HG02981 (cell line): Measurements from ENCODE around the gene AGPAT4.
A peak's percentile ranks its signal among the peaks of the same experiment; 100 is the strongest.
"Not testable (repeated sequence)": the region's sequence is repeated elsewhere in the genome, so short reads cannot be mapped to it uniquely, and the experiment has no call there.

Experiments
- ATAC-seq: cut with Tn5 transposase; IDR thresholded peaks from one replicate; pipeline ENCODE4 v1.9.1; 2021; ENCODE audit warnings: mild to moderate bottlenecking, moderate library complexity; ENCODE audit not compliant: unreplicated experiment

AGPAT4 gene

GRCh38 chr6:161273752-161274487 lies at the start of gene AGPAT4:
AGPAT4 (minus strand) TSS chr6:161274061; CDS start chr6:161232213, 41,848 bp downstream.
- peak; percentile 96 for ATAC-seq

- no peak for ATAC-seq
Measured at GRCh38 chr6:161319231-161319630, 45.4 kb upstream of the AGPAT4 start.

GRCh38 chr6:161318456-161318855 lies 44.6 kb upstream of the AGPAT4 start:
- no peak for ATAC-seq

GRCh38 chr6:161316531-161316930 lies 42.7 kb upstream of the AGPAT4 start:
- ATAC-seq: no peak

GRCh38 chr6:161315246-161315917 lies 41.5 kb upstream of the AGPAT4 start:
- not testable (repeated sequence) for ATAC-seq

- ATAC-seq: not testable (repeated sequence)
Measured at GRCh38 chr6:161314541-161315245, 40.8 kb upstream of the AGPAT4 start.

GRCh38 chr6:161313940-161314509 lies 40.2 kb upstream of the AGPAT4 start:
- ATAC-seq: no peak

GRCh38 chr6:161313475-161313874 lies 39.6 kb upstream of the AGPAT4 start:
- not testable (repeated sequence) for ATAC-seq

- not testable (repeated sequence) for ATAC-seq
Measured at GRCh38 chr6:161309774-161310173, 35.9 kb upstream of the AGPAT4 start.

GRCh38 chr6:161308075-161308655 lies 34.3 kb upstream of the AGPAT4 start:
- no peak for ATAC-seq

GRCh38 chr6:161305860-161306259 lies 32.0 kb upstream of the AGPAT4 start:
- no peak for ATAC-seq

GRCh38 chr6:161303628-161304340 lies 29.9 kb upstream of the AGPAT4 start:
- no peak for ATAC-seq

- ATAC-seq: no peak
Measured at GRCh38 chr6:161302949-161303348, 29.1 kb upstream of the AGPAT4 start.

- no peak for ATAC-seq
Measured at GRCh38 chr6:161301338-161301737, 27.5 kb upstream of the AGPAT4 start.

- ATAC-seq: no peak
Measured at GRCh38 chr6:161300823-161301222, 27.0 kb upstream of the AGPAT4 start.

- ATAC-seq: no peak
Measured at GRCh38 chr6:161299726-161300125, 25.9 kb upstream of the AGPAT4 start.

GRCh38 chr6:161295784-161296183 lies 21.9 kb upstream of the AGPAT4 start:
- ATAC-seq: no peak

GRCh38 chr6:161292650-161293281 lies 18.9 kb upstream of the AGPAT4 start:
- no peak for ATAC-seq

- no peak for ATAC-seq
Measured at GRCh38 chr6:161292145-161292544, 18.3 kb upstream of the AGPAT4 start.

- ATAC-seq: no peak
Measured at GRCh38 chr6:161290751-161291150, 16.9 kb upstream of the AGPAT4 start.
